ENCODE data around the gene PRDX1. TPM values are rescaled to one million over a fixed set of nuclear protein-coding genes. Genes with fewer than 3 reads are reported as not detected.

Gene PRDX1
- polyA plus RNA-seq, 3 donors: 116 to 362 (median 294) TPM

GRCh38 chr1:45545019-45545493 is 23.4 kb upstream of the PRDX1 start:
- Histone ChIP-seq H3K4me1 (ENCODE audit: control insufficient read depth in 1 of 2, insufficient read depth in 2 of 2, low read length in 2 of 2) (peaks cover 56 to 61% of the 10 kb centered on the region in 2 donors), H3K27ac (ENCODE audit: low read depth in 1 of 2, low read length in 2 of 2) (peak overlapping the region; percentile 46 to 62)

GRCh38 chr1:45544530-45544929 is 22.8 kb upstream of the PRDX1 start:
- peaks cover 5 to 12% (median 6%) of the 10 kb centered on the region in 3 donors for H3K27me3 Mint-ChIP-seq (ENCODE audit: low read depth in 3 of 3)
- H3K9me3 Mint-ChIP-seq: no peaks in the 10 kb centered on the region
- no peak for TF ChIP-seq CTCF (IDR thresholded peaks at IDR 0.05)
- Histone ChIP-seq H3K27ac (ENCODE audit: low read depth in 1 of 2, low read length in 2 of 2) (peak overlapping the region; percentile 46 to 97), H3K36me3 (replicated peaks in 1 of 2; ENCODE audit: control insufficient read depth in 1 of 2, insufficient read depth in 2 of 2, low read length in 2 of 2) (no peaks in the 10 kb centered on the region), H2AFZ (ENCODE audit: insufficient read depth, low read depth, low read length, poor library complexity, severe bottlenecking) (no peak overlapping the region), H4K20me1 (ENCODE audit: insufficient read depth, low read length) (no peaks in the 10 kb centered on the region), H3K79me2 (ENCODE audit: insufficient read depth, low read length) (no peaks in the 10 kb centered on the region), H3K4me1 (ENCODE audit: control insufficient read depth in 1 of 2, insufficient read depth in 2 of 2, low read length in 2 of 2) (peaks cover 56% of the 10 kb centered on the region in 2 donors), H3K9me3 (replicated peaks in 1 of 2; ENCODE audit: control insufficient read depth in 1 of 2, insufficient read depth in 1 of 2, low read length in 2 of 2) (no peaks in the 10 kb centered on the region), H3K4me2 (replicated peaks; ENCODE audit: extremely low read depth, low read length, poor library complexity, severe bottlenecking) (peak overlapping the region; percentile 73), H3K27me3 (ENCODE audit: control insufficient read depth in 2 of 2, insufficient read depth in 2 of 2, low read length in 2 of 2) (no peaks in the 10 kb centered on the region), H3K9ac (ENCODE audit: insufficient read depth, low read length, poor library complexity, severe bottlenecking) (no peak overlapping the region), H3K4me3 (replicated peaks in 1 of 3; ENCODE audit: low read depth in 2 of 3, low read length in 3 of 3) (peak overlapping the region in 1 of 3 experiments; percentile 66)
- no peak for DNase-seq
- no CpG with 5 or more reads among the region's 4 CpGs for WGBS (ENCODE audit: insufficient coverage)
- intact Hi-C loops (cut with micrococcal nuclease): no loop called here
- H3K27ac Mint-ChIP-seq: peak overlapping the region in 6 of 7 donors; percentile 96 to 99 (median 98)
- no peak overlapping the region for H3K4me3 Mint-ChIP-seq
- peaks cover 0 to 2% of the 10 kb centered on the region in 2 donors for H3K36me3 Mint-ChIP-seq
- peaks cover 51% of the 10 kb centered on the region for H3K4me1 Mint-ChIP-seq

More at GRCh38 chr1:45545019-45545493, 23.4 kb upstream of the PRDX1 start:
- H3K36me3 Mint-ChIP-seq: peaks cover 0 to 2% of the 10 kb centered on the region in 2 donors
- no peaks in the 10 kb centered on the region for H3K9me3 Mint-ChIP-seq
- intact Hi-C loops (cut with micrococcal nuclease): no loop called here
- H3K9me3 ChIP-seq (replicated peaks in 1 of 2; ENCODE audit: control insufficient read depth in 1 of 2, insufficient read depth in 1 of 2, low read length in 2 of 2): no peaks in the 10 kb centered on the region
- H3K4me1 Mint-ChIP-seq: peaks cover 51% of the 10 kb centered on the region
- peaks cover 5 to 11% (median 6%) of the 10 kb centered on the region in 3 donors for H3K27me3 Mint-ChIP-seq (ENCODE audit: low read depth in 3 of 3)
- peak overlapping the region in 1 of 3 experiments; percentile 21 for H3K4me3 ChIP-seq (replicated peaks in 1 of 3; ENCODE audit: low read depth in 2 of 3, low read length in 3 of 3)
- TF ChIP-seq CTCF (IDR thresholded peaks at IDR 0.05): no peak
- no peaks in the 10 kb centered on the region for H3K79me2 ChIP-seq (ENCODE audit: insufficient read depth, low read length)
- peak overlapping the region; percentile 31 for H2AFZ ChIP-seq (ENCODE audit: insufficient read depth, low read depth, low read length, poor library complexity, severe bottlenecking)
- WGBS (ENCODE audit: insufficient coverage): 13% methylated on average over 6 of the region's 6 CpGs
- DNase-seq: peak in 2 of 3 donors; percentile 62 to 86
- H4K20me1 ChIP-seq (ENCODE audit: insufficient read depth, low read length): no peaks in the 10 kb centered on the region
- peak overlapping the region; percentile 48 for H3K4me2 ChIP-seq (replicated peaks; ENCODE audit: extremely low read depth, low read length, poor library complexity, severe bottlenecking)
- no peak overlapping the region for H3K9ac ChIP-seq (ENCODE audit: insufficient read depth, low read length, poor library complexity, severe bottlenecking)
- peak overlapping the region; percentile 77 to 99 (median 88) for H3K27ac Mint-ChIP-seq
- H3K27me3 ChIP-seq (ENCODE audit: control insufficient read depth in 2 of 2, insufficient read depth in 2 of 2, low read length in 2 of 2): no peaks in the 10 kb centered on the region
- H3K36me3 ChIP-seq (replicated peaks in 1 of 2; ENCODE audit: control insufficient read depth in 1 of 2, insufficient read depth in 2 of 2, low read length in 2 of 2): no peaks in the 10 kb centered on the region
- H3K4me3 Mint-ChIP-seq: peak overlapping the region in 1 of 2 donors; percentile 77
